Tibial artery (tissue), 4 donors: Measurements from ENCODE around the gene GALNT11.

Source experiments
- DNase-seq, 2 donors: peaks; one replicate each; pipeline ENCODE4 v3.0.0-alpha.2; 2019
- H3K27ac ChIP-seq, 2 donors: fragments of 200-600 bp; sonication (generic) in 1 of 2; 1 replicate in 1 of 2; 2 replicates in 1 of 2; pipeline ENCODE4 v1.5.1; 2018 to 2019; ENCODE audit warnings: mild to moderate bottlenecking in 1 of 2
- H3K27me3 ChIP-seq, 2 donors: fragments of 200-600 bp; sonication (generic) in 1 of 2; one replicate each; pipeline versions ENCODE4 v1.5.1 to v1.6.0; 2016 to 2019
- H3K36me3 ChIP-seq, 3 donors: fragments of 200-600 bp; sonication (generic) in 2 of 3; one replicate each; pipeline ENCODE4 v1.5.1; 2016 to 2019; ENCODE audit warnings: mild to moderate bottlenecking in 2 of 3
- H3K4me1 ChIP-seq, 4 donors: fragments of 200-600 bp; sonication (generic) in 2 of 4; 1 replicate in 3 of 4; 2 replicates in 1 of 4; pipeline ENCODE4 v1.5.1; 2016 to 2019
- H3K4me3 ChIP-seq, 2 donors: fragments of 200-600 bp; sonication (generic) in 1 of 2; 1 replicate in 1 of 2; 2 replicates in 1 of 2; pipeline ENCODE4 v1.5.1; 2018 to 2019; ENCODE audit warnings: mild to moderate bottlenecking in 2 of 2
- H3K9me3 ChIP-seq, 3 donors: fragments of 200-600 bp; sonication (generic) in 1 of 3; one replicate each; pipeline ENCODE4 v1.5.1; 2016 to 2019
- intact Hi-C: fragments of 100-400 bp; cut with DNase I; formaldehyde crosslinking; loops from one replicate; pipeline ENCODE4 v1.15.0; 2023; ENCODE audit warnings: low total_unique reads
- TF ChIP-seq, protein P1 (sequence below), 2 experiments: fragments of 200-600 bp in 1 of 2; fragments of 450-650 bp in 1 of 2; IDR thresholded peaks; one replicate each; pipeline ENCODE4 v1.5.1; 2017 to 2019; ENCODE audit warnings: antibody characterized with exemption in 2 of 2, mild to moderate bottlenecking in 1 of 2, moderate library complexity in 1 of 2

Gene GALNT11

DNA sequence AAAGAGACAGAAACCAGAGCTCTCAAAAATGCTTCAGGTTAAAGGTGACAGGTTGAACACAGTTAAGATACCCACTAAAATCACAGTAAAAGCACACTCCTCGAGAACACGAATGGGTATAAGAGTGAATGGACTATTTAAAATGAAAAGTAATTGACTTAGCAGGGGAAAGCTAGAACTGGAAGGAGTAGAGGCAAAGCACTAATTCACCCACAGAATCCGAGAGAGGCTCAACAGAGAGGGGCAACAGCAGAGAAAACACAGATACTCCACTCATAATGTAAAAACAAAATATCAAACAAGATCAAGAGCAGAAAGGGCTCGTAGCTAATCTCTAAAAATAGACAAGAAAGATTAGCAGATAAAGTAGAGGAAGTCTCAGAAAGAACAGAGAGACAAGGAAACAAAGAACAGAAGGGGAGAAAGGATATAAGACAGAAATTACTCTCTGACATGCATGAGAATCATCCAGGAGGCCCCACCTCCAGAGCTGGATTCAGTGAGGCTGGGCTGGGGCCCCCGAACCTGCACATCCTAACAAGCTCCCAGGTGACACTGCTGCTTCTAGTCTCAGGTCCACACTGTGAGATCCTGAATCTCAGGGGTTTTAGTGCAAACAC, 117.6 kb downstream of the GALNT11 start:
- no peaks in the 10 kb centered on the region for H3K9me3 ChIP-seq
- no peak overlapping the region for H3K4me3 ChIP-seq
- intact Hi-C loops = no loop called here
- H3K27ac ChIP-seq = no peak overlapping the region
- TF ChIP-seq, protein P1, sequence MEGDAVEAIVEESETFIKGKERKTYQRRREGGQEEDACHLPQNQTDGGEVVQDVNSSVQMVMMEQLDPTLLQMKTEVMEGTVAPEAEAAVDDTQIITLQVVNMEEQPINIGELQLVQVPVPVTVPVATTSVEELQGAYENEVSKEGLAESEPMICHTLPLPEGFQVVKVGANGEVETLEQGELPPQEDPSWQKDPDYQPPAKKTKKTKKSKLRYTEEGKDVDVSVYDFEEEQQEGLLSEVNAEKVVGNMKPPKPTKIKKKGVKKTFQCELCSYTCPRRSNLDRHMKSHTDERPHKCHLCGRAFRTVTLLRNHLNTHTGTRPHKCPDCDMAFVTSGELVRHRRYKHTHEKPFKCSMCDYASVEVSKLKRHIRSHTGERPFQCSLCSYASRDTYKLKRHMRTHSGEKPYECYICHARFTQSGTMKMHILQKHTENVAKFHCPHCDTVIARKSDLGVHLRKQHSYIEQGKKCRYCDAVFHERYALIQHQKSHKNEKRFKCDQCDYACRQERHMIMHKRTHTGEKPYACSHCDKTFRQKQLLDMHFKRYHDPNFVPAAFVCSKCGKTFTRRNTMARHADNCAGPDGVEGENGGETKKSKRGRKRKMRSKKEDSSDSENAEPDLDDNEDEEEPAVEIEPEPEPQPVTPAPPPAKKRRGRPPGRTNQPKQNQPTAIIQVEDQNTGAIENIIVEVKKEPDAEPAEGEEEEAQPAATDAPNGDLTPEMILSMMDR (IDR thresholded peaks at IDR 0.05) = no peak
- H3K36me3 ChIP-seq = peaks cover 41 to 97% (median 77%) of the 10 kb centered on the region in 3 donors
- no peaks in the 10 kb centered on the region for H3K27me3 ChIP-seq
- no peak for DNase-seq
- peaks cover 0 to 12% (median 6%) of the 10 kb centered on the region in 4 donors for H3K4me1 ChIP-seq

DNA sequence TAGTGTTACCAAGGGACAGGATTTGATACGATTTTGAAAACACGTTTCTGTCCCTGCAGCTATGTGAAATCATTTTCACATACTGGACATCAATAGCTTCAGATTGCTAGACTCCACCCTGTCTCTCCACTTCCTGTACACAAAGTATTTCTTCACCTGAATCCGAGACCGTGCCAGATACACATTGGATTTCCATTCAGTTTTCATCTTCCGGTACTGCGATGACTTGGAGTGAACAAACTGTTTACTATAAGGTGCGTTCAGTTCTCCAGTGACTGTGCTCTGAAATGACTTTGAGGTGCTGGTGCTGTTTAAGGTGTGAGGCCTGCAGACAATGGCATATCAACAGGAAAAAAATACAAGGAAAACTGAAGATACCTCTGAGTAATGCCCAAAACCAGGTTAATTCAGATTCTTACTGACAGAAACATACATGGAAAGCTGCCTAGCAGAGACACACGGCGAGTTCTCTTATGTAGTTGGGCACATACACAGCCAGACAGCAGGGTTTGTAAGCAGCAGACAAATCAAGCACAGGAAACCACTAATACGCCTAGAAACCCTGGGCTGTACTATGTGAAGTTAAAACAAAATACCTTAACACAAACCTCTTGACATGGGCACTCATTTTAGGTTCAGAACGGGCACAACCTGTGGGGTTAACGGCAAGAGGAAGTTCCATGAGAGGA, 119.2 kb downstream of the GALNT11 start:
- H3K36me3 ChIP-seq = peaks cover 42 to 97% (median 78%) of the 10 kb centered on the region in 3 donors
- intact Hi-C loops = no loop called here
- no peak for DNase-seq

DNA sequence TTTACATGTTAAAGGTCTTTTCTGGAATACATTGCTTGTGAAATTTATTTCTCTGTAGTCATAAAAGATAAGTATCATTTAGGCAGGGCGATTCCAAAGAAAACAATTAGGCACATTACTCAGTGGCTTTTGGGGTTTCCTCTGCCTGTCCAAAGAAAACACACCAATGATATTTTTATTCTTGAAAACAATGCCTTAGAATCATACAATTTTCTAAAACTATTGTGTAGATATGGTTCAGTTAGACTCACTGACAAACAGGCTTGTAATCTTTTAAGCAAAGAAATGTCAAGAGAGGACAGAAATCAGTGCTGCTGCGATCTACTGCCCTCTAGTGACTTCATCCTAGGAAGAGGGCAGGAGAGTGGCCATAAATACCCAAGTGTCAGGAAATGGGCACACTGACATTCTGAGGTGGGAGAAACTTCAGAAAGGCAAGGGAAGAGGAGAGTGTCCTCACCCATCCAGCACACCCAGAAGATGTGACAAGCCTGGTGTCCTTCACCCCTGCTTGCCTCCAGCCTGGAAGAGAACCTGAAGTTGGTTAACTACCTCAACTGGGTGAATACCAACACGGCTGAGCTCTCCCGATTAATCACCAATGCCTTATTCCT, 120.5 kb downstream of the GALNT11 start:
- Histone ChIP-seq H3K36me3 (peaks cover 44 to 97% (median 79%) of the 10 kb centered on the region in 3 donors), H3K27me3 (no peaks in the 10 kb centered on the region), H3K9me3 (no peaks in the 10 kb centered on the region), H3K4me1 (peaks cover 0 to 12% (median 6%) of the 10 kb centered on the region in 4 donors), H3K4me3 (no peak overlapping the region), H3K27ac (peak overlapping the region in 1 of 2 donors; percentile 26)
- TF ChIP-seq, protein P1 (IDR thresholded peaks at IDR 0.05) = peak; percentile 35 to 49
- no peak for DNase-seq
- intact Hi-C loops = no loop called here

More for the DNA sequence above, 119.2 kb downstream of the GALNT11 start:
- H3K27me3 ChIP-seq = no peaks in the 10 kb centered on the region
- H3K4me3 ChIP-seq = no peak overlapping the region
- H3K27ac ChIP-seq = no peak overlapping the region
- TF ChIP-seq, protein P1 (IDR thresholded peaks at IDR 0.05) = no peak
- H3K4me1 ChIP-seq = peaks cover 0 to 12% (median 6%) of the 10 kb centered on the region in 4 donors
- no peaks in the 10 kb centered on the region for H3K9me3 ChIP-seq

DNA sequence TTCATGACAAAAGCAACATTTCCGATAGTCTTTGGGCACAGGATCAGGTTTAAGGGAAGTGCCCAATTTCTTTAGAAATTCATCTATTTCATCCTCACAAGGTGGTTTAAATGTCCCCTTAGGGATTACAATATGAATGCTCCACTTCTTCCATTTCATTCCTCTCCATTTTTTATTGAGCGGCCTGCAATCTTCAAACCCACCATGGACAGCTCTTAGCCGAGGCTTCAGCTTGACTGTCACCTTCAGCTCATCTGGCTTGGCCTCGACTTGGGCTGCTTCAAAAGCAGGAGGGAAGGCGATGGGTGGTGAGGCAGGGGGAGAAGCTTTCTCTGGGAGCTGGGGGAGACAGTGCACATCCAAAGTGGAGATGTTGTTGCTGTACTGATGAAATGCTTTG, 123.2 kb downstream of the GALNT11 start:
- no peaks in the 10 kb centered on the region for H3K9me3 ChIP-seq
- TF ChIP-seq, protein P1 (IDR thresholded peaks at IDR 0.05) = no peak
- no peak overlapping the region for H3K27ac ChIP-seq
- no peaks in the 10 kb centered on the region for H3K27me3 ChIP-seq
- no peak overlapping the region for H3K4me3 ChIP-seq
- peaks cover 63 to 97% (median 91%) of the 10 kb centered on the region in 3 donors for H3K36me3 ChIP-seq
- no peak for DNase-seq
- intact Hi-C loops = no loop called here
- peaks cover 0 to 12% (median 6%) of the 10 kb centered on the region in 4 donors for H3K4me1 ChIP-seq

DNA sequence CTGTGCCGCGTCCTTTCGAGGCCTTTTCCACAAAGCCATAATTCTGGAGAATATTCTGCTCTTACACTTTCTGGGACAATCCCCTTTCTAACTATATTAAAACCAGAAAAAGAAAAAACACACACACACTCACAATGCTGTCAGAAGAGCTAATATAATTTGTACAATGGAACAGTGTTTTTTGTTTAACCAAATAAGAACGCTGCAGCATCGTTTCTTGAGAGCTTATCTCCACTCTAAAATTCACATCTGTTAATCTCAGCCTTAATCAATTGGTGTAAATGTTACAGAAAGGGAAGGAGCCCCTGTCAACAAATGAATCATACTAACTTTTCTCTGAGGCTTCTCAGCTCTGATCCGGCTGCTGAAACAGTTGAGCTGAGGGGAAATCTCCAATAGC, 123.9 kb downstream of the GALNT11 start:
- Histone ChIP-seq H3K4me1 (peaks cover 0 to 12% (median 6%) of the 10 kb centered on the region in 4 donors), H3K27ac (no peak overlapping the region), H3K27me3 (no peaks in the 10 kb centered on the region), H3K36me3 (peaks cover 70 to 97% (median 91%) of the 10 kb centered on the region in 3 donors), H3K9me3 (no peaks in the 10 kb centered on the region), H3K4me3 (no peak overlapping the region)
- intact Hi-C loops = no loop called here
- TF ChIP-seq, protein P1 (IDR thresholded peaks at IDR 0.05) = no peak
- no peak for DNase-seq
